ENCODE results near the gene ISLR2.

DNA sequence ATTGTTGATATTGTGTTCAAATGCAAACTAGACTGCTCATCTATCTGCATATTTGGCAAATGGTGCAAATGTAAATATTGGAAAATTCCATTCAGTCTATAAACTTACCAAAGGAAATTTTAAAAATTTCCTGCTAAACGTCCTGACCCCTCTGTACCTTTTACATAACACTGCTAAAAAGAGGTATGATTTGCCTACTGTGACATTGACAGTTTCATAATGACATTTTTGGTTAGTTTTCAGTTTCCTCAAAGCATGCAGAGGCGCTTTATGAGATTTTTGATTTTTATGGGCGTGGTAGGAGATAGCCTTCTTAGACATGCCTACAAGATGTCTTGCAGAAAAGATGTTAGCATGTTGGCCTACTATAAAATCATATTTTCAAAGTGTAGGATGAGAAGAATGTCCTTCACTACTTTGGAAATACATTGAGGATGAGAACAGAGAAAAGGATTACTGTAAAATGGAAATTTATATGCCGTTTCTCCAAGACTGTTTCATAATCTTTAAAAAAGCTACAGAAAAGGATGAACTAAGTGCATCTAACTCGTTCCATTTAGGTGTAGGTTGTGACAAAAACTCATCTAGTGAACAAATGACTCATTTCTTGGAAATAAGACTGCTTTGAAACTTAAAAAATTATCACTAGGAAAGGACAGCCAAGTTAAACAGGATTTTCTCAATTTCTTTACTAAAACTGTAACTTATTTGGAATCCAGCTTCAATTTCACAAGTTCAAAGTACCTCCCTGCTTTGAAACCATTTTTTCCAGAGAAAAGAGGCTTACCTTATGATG lies 28.7 kb downstream of the ISLR2 start:
- TF ChIP-seq, protein P1, sequence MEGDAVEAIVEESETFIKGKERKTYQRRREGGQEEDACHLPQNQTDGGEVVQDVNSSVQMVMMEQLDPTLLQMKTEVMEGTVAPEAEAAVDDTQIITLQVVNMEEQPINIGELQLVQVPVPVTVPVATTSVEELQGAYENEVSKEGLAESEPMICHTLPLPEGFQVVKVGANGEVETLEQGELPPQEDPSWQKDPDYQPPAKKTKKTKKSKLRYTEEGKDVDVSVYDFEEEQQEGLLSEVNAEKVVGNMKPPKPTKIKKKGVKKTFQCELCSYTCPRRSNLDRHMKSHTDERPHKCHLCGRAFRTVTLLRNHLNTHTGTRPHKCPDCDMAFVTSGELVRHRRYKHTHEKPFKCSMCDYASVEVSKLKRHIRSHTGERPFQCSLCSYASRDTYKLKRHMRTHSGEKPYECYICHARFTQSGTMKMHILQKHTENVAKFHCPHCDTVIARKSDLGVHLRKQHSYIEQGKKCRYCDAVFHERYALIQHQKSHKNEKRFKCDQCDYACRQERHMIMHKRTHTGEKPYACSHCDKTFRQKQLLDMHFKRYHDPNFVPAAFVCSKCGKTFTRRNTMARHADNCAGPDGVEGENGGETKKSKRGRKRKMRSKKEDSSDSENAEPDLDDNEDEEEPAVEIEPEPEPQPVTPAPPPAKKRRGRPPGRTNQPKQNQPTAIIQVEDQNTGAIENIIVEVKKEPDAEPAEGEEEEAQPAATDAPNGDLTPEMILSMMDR (IDR thresholded peaks at IDR 0.05) = no peak
- no peak for TF ChIP-seq POLR2A (IDR thresholded peaks at IDR 0.05)

Measured in vagina (tissue), 2 donors.